Neuron (in vitro differentiated cells): ENCODE measurements around the gene MICAL2.

Experiments used
- H2AFZ ChIP-seq: one replicate; pipeline ENCODE4 v1.6.1; 2013; ENCODE audit warnings: low read depth, mild to moderate bottlenecking, inconsistent platforms, low read length, moderate library complexity
- H3K27me3 ChIP-seq: one replicate; pipeline ENCODE4 v1.6.1; 2013; ENCODE audit warnings: low read length; ENCODE audit not compliant: insufficient read depth
- H3K36me3 ChIP-seq: one replicate; pipeline ENCODE4 v1.6.1; 2013; ENCODE audit warnings: low read length; ENCODE audit not compliant: insufficient read depth
- H3K4me1 ChIP-seq: one replicate; pipeline ENCODE4 v1.6.1; 2013; ENCODE audit warnings: low read length; ENCODE audit not compliant: insufficient read depth
- H3K4me3 ChIP-seq: 2 replicates; pipeline ENCODE4 v1.5.1; 2013; ENCODE audit warnings: mild to moderate bottlenecking, low read length, moderate library complexity
- H3K9me3 ChIP-seq: one replicate; pipeline ENCODE4 v1.6.1; 2013; ENCODE audit warnings: low read length

The MICAL2 gene, protein sequence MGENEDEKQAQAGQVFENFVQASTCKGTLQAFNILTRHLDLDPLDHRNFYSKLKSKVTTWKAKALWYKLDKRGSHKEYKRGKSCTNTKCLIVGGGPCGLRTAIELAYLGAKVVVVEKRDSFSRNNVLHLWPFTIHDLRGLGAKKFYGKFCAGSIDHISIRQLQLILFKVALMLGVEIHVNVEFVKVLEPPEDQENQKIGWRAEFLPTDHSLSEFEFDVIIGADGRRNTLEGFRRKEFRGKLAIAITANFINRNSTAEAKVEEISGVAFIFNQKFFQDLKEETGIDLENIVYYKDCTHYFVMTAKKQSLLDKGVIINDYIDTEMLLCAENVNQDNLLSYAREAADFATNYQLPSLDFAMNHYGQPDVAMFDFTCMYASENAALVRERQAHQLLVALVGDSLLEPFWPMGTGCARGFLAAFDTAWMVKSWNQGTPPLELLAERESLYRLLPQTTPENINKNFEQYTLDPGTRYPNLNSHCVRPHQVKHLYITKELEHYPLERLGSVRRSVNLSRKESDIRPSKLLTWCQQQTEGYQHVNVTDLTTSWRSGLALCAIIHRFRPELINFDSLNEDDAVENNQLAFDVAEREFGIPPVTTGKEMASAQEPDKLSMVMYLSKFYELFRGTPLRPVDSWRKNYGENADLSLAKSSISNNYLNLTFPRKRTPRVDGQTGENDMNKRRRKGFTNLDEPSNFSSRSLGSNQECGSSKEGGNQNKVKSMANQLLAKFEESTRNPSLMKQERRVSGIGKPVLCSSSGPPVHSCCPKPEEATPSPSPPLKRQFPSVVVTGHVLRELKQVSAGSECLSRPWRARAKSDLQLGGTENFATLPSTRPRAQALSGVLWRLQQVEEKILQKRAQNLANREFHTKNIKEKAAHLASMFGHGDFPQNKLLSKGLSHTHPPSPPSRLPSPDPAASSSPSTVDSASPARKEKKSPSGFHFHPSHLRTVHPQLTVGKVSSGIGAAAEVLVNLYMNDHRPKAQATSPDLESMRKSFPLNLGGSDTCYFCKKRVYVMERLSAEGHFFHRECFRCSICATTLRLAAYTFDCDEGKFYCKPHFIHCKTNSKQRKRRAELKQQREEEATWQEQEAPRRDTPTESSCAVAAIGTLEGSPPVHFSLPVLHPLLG

GRCh38 chr11:12110201-12110713 is at the start of gene MICAL2:
MICAL2 (plus strand) TSS chr11:12110590; CDS start chr11:12162156, 51,566 bp downstream.
- Histone ChIP-seq H3K27me3 (peaks cover 64% of the 10 kb centered on the region), H3K4me1 (peaks cover 12% of the 10 kb centered on the region), H2AFZ (peak within 1 kb of the TSS; percentile 12), H3K4me3 (peak within 1 kb of the TSS; percentile 45), H3K36me3 (no peaks in the 10 kb centered on the region), H3K9me3 (no peaks in the 10 kb centered on the region)

DNA sequence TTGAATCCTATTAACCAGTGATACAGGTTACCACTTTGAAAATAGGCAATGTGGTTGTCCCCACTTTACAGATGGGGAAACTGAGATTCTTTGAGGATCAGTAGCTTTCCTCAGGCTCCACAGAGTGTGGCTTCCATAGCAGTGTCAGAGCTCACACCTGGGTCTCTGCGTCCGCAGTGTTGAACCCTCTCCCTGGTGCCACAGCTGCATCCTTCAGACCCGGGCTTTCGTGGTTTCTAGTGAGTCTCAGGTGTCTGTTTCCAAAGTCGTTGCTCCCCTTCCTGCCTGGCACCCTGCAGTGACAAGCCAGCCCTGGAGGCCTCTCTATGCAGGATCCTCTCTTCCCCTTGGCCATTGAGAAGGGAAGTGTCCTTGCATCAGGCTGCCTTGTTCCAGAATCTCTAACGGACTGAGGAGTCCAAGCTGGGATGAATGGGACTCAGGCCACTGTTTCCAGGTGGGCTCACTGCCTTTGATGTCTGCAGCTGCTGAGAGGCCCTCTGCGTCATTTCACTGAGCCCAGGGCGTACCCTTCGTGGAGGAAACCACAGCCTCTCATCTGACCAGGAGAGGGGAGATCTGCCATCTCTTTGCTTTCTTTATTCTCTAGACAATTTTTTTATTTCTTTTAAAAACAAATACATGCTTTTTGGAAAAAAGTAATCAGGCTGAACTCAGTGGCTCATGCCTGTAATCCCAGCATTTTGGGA is 48.4 kb upstream of the MICAL2 start:
- Histone ChIP-seq H3K27me3 (no peaks in the 10 kb centered on the region), H3K4me3 (no peak overlapping the region), H3K36me3 (no peaks in the 10 kb centered on the region)

GRCh38 chr11:12063251-12063650 is 47.1 kb upstream of the MICAL2 start:
- H3K4me1 ChIP-seq, result peaks cover 23% of the 10 kb centered on the region
- no peaks in the 10 kb centered on the region for H3K9me3 ChIP-seq
- no peaks in the 10 kb centered on the region for H3K36me3 ChIP-seq
- H3K27me3 ChIP-seq, result no peaks in the 10 kb centered on the region
- no peak overlapping the region for H3K4me3 ChIP-seq
- H2AFZ ChIP-seq, result no peak overlapping the region

More for the DNA sequence above, 48.4 kb upstream of the MICAL2 start:
- Histone ChIP-seq H3K9me3 (no peaks in the 10 kb centered on the region), H2AFZ (no peak overlapping the region), H3K4me1 (peaks cover 11% of the 10 kb centered on the region)

DNA sequence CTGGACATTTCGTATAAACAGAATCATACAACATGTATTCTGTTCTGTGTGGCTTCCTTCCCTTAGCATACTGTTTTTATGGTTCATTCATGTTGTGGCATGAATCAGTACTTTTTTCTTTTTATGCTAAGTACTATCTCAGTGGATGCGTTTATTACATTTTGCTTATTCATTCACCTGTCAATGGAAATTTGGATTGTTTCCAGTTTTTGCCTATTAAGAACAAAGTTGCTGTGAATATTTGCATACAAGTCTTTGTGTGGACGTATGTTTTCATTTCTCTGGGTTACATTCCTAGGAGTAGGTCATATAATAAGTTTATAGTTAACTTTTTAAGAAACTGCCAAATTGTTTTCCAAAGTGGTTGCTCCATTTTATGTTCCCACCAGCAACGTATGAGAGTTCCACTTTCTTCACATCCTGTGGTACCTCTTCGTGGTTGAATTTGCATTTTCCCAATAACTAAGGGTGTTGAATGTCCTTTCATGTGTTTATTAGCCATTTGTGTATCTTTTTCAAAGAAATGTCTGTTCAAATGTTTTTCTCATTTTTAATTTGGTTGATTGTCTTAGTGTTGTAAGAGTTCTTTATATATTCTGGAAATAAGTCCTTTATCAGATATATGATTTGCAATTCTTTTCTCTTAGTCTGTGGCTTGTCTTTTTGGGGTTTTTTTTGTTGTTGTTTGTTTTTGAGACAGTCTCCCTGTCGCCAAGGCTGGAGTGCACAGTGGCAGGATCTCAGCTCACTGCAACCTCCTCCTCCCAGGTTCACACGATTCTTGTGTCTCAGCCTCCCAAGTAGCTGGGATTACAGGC is 46.0 kb upstream of the MICAL2 start:
- Histone ChIP-seq H3K4me3 (no peak overlapping the region), H3K9me3 (no peaks in the 10 kb centered on the region), H3K36me3 (no peaks in the 10 kb centered on the region), H3K27me3 (no peaks in the 10 kb centered on the region), H2AFZ (no peak overlapping the region), H3K4me1 (peaks cover 28% of the 10 kb centered on the region)

GRCh38 chr11:12064954-12065280 is 45.5 kb upstream of the MICAL2 start:
- Histone ChIP-seq H3K36me3 (no peaks in the 10 kb centered on the region), H3K9me3 (no peaks in the 10 kb centered on the region), H2AFZ (no peak overlapping the region), H3K27me3 (no peaks in the 10 kb centered on the region), H3K4me3 (no peak overlapping the region), H3K4me1 (peaks cover 28% of the 10 kb centered on the region)

DNA sequence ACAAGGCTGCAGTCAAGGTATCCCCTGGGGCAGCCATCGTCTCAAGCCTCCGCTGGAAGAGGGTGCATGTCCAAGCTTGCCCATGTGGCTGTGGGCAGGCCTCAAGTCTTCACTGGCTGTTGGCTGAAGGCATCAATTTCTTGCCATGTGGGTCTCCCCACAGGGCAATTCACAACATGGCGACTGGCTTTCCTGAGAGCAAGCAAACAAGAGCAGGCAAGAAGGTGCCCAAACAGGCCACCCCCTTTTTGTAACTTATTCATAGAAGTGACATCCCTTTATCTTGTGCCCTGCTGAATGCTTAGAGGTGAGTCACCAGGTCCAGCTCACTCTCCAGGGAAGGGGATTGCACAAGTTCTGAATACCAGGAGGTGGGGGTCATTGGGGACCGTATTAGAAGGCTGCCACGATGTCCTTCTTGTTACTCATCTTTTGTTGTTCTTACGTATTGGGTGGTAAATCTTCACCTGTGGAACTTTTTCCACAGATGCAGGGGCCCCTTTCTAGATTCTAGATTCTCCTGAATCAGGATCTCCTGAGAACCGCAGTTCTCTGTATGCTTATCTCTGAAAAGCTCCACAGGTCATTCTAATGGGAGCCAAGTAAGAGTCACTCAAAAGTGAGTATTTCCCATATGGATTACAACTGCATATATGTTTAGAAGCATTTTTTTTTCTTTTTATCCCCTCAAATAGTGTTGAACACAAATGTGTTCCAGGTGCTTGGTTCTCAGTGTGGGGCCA is 44.2 kb upstream of the MICAL2 start:
- peaks cover 28% of the 10 kb centered on the region for H3K4me1 ChIP-seq
- H3K9me3 ChIP-seq, result no peaks in the 10 kb centered on the region
- H2AFZ ChIP-seq, result peak overlapping the region; percentile 36
- no peaks in the 10 kb centered on the region for H3K27me3 ChIP-seq
- no peak overlapping the region for H3K4me3 ChIP-seq
- H3K36me3 ChIP-seq, result no peaks in the 10 kb centered on the region

DNA sequence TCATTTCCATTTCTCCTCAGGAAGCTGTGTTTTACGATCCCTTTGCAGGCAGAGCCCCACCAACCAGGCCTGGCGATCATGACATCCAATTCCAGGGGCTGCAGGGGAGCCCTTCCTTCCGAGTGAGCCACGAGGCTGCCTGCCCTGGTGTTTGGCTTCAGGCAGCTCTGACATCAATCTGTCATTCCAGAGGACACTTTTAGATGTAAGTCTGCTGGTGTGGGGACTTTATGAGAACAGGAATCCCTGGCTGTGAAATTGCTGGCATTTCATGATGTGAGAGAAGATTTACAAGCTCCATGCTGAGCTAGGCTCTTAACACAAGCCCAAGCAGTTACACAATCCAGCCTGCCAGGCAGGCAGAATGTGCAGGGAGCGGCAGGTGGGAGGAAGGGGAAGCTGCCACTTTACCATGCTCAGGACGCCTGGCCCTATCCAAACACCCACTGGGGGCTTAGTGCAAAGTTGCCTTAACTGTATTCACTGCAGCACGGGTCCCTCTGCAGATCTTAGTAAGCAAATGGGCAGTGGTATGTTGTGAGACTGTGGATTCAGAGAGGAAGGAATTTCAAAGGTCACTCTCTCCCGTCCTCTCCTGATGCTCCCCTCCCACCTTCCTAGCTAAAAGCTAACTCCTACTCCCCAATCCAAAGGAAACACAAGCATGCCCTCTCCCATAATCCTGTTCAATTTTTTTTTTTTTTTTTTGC is 43.4 kb upstream of the MICAL2 start:
- Histone ChIP-seq H3K4me1 (peaks cover 28% of the 10 kb centered on the region), H3K9me3 (no peaks in the 10 kb centered on the region), H3K27me3 (no peaks in the 10 kb centered on the region), H3K4me3 (peak overlapping the region; percentile 9), H2AFZ (peak overlapping the region; percentile 36), H3K36me3 (no peaks in the 10 kb centered on the region)

DNA sequence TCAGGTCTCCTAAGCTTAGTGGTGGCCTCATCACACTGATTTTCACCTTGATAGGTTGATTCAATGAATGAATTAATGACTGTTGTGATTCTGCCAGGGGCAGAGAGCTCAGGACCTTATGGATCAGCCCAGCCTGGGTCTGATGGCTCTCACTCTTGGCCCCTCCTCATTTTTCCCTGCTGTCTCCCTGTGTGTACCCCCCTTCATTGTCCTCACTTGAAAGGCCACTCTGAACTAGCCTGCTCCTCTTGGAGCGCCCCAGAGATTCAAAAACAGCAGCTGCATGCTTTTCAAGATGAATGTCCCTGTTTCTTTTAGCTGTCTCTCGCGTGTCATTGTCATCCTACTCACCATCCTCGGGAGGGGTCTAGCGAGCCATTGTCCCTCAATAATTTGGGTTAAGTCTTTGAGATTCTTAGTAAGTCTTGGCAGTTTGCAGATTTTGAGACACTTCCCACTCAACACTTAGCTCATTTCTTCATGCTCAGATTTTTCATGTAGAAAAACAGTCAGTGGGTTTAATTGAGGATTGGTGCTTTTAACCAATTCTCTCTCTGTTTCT is 42.5 kb upstream of the MICAL2 start:
- Histone ChIP-seq H3K27me3 (no peaks in the 10 kb centered on the region), H3K4me1 (peaks cover 28% of the 10 kb centered on the region), H3K4me3 (no peak overlapping the region)

DNA sequence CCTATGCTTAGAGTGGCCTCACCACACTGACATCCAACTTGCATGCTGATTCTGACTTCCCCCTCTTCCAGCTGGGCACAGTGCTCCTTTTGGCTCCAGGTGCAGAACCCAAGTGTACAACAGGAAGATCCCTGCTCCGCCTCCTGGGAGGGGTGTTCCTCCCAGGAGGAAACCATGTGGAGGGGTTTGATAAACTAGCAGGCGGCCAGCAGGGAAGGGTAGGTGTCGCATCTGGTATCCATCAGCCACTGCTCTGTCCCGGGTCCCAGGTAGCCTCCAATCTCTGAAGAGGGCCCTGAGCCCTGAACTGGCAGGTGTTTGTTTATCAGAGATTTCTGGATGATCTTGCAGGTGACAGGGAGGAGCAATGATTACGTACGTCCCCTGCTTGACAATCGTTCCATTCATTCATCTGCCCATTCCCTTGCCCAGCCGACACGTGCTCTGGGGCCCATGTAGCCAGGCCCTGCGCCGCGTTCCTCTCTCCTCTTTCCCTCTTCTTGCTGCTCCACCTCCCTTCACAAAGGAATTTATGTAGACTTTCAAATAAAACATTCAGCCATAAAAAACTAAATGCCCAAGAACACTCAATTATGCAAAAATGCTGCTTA is 41.2 kb upstream of the MICAL2 start:
- H3K4me3 ChIP-seq, result no peak overlapping the region
- H2AFZ ChIP-seq, result no peak overlapping the region
- no peaks in the 10 kb centered on the region for H3K36me3 ChIP-seq
- peaks cover 28% of the 10 kb centered on the region for H3K4me1 ChIP-seq
- no peaks in the 10 kb centered on the region for H3K9me3 ChIP-seq
- no peaks in the 10 kb centered on the region for H3K27me3 ChIP-seq

More for the DNA sequence above, 42.5 kb upstream of the MICAL2 start:
- Histone ChIP-seq H2AFZ (peak overlapping the region; percentile 36), H3K9me3 (no peaks in the 10 kb centered on the region), H3K36me3 (no peaks in the 10 kb centered on the region)

DNA sequence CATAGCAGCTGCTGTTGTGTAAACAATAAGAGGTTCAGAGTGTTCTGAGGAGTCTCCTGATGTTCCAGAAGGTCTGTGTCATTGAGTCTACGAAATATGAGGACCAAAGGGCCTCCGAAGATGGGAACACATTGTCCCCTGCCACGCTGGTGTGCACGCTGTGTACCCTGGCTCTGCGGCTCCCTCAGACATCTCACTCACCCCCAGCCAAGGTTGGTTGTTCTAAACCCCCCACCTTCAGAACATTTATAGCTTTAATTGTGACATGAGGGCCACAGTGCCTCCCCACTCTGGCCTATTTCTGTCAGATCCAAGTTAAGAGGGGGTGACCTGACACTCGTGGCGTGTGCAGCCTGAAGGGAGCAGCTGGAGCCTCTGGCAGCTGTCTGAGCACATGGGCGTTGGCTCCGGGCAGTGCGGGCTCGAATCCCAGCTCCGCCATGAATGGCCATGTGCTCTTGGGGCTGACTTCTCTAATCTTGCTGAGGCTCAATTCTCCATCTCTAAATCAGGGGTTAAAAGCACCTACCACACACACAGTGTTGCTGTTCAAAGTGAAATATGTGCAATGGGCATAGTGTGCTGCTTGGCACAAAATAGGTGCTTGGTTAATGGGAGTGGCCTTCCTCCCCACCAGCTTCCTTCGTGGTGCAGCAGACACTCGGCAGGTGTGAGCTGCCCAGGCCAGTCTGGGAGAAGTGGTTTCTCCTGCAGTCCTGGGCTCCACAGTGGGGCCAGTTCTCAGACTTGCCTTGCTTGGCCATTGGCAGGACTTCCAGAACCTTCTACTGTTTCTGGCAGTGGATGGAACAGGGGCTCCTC is 39.7 kb upstream of the MICAL2 start:
- Histone ChIP-seq H3K9me3 (no peaks in the 10 kb centered on the region), H3K27me3 (no peaks in the 10 kb centered on the region), H3K36me3 (no peaks in the 10 kb centered on the region), H3K4me1 (peaks cover 28% of the 10 kb centered on the region), H2AFZ (no peak overlapping the region), H3K4me3 (no peak overlapping the region)
